Measurements from ENCODE around the gene FOXRED2.
A peak's percentile ranks its signal among the peaks of the same experiment; 100 is the strongest.

Gene FOXRED2

GRCh38 chr22:36470162-36470993 is 36.5 kb downstream of the FOXRED2 start:
- Histone ChIP-seq H3K27ac (peak overlapping the region; percentile 80 to 95), H3K4me3 (peak overlapping the region; percentile 6)
- TF ChIP-seq CTCF (IDR thresholded peaks at IDR 0.05) = peak; percentile 86
- peak; percentile 85 for DNase-seq (ENCODE audit: low spot score)

GRCh38 chr22:36469094-36469710 is 37.6 kb downstream of the FOXRED2 start:
- peak overlapping the region; percentile 80 to 95 for H3K27ac ChIP-seq
- H3K4me3 ChIP-seq = no peak overlapping the region
- TF ChIP-seq CTCF (IDR thresholded peaks at IDR 0.05) = no peak
- peak; percentile 80 for DNase-seq (ENCODE audit: low spot score)

DNA sequence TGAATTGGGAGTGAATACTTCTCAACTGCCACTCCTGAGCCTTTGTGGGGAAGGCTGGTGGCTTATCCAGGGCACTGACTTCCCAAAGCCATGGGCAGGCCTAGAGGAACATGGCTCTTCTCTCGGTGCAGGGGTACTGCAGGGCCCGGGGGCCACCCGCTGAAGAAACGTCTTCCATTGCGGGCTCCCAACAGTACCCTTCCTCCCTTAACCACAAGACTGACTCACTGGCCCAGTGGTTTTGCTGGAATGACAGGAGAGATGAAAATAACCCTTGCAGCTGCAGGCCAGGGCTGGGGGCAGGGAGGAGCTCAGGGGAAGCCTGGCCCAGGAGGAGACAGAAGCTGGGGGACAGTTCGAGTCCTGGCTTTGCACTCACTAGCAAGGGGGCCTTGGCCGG is 38.9 kb downstream of the FOXRED2 start:
- Histone ChIP-seq H3K4me3 (no peak overlapping the region), H3K27ac (peak overlapping the region; percentile 80 to 95)
- peak; percentile 81 for DNase-seq (ENCODE audit: low spot score)
- no peak for TF ChIP-seq CTCF (IDR thresholded peaks at IDR 0.05)

GRCh38 chr22:36467042-36467810 is 39.6 kb downstream of the FOXRED2 start:
- DNase-seq (ENCODE audit: low spot score) = no peak

DNA sequence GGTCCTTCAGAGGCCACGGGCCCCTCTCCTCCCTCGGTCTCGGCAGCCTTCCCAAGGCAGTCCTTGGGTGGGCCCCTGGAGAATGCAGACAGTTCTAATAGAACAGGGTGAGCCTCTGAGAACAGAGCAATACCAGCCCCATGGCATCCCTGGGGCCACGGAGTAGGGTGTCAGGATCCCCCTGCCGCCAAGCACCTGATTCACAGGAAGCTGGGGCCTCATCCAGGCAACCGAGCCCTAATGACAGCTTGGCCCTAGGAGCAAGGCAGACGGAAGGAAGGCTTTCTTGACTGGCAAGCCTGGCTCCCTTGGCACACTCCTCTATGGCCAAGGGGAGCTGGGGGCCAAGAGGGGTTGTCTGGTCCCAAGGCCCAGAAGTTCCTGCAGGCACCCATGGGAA is 40.6 kb downstream of the FOXRED2 start:
- Histone ChIP-seq H3K4me3 (no peak overlapping the region), H3K27ac (peak overlapping the region; percentile 80 to 95)
- TF ChIP-seq CTCF (IDR thresholded peaks at IDR 0.05) = no peak
- DNase-seq (ENCODE audit: low spot score) = no peak

More at GRCh38 chr22:36467042-36467810, 39.6 kb downstream of the FOXRED2 start:
- no peak overlapping the region for H3K4me3 ChIP-seq
- no peak for TF ChIP-seq CTCF (IDR thresholded peaks at IDR 0.05)
- H3K27ac ChIP-seq = peak overlapping the region; percentile 80 to 95

GRCh38 chr22:36465232-36466021 is 41.4 kb downstream of the FOXRED2 start:
- no peak for TF ChIP-seq CTCF (IDR thresholded peaks at IDR 0.05)
- peak overlapping the region; percentile 80 to 95 for H3K27ac ChIP-seq
- peak; percentile 90 for DNase-seq (ENCODE audit: low spot score)

More at GRCh38 chr22:36465232-36466021, 41.4 kb downstream of the FOXRED2 start:
- H3K4me3 ChIP-seq = no peak overlapping the region

Measured in coronary artery (tissue), 2 donors.